DND-41 (cell line): Measurements from ENCODE around the gene NPBWR2.

Experiments used
- ATAC-seq: fragments of 200-7000 bp; cut with Tn5 transposase; 3 replicates; pipeline ENCODE4 v1.9.1; 2021; ENCODE audit warnings: low read depth; ENCODE audit not compliant: insufficient read depth
- DNase-seq: peaks from one replicate; pipeline ENCODE4 v3.0.0-alpha.2; 2020
- H2AFZ ChIP-seq: 2 replicates; pipeline ENCODE4 v1.6.0; 2012; ENCODE audit warnings: low read depth, low read length
- H3K27ac ChIP-seq: 2 replicates; pipeline ENCODE4 v1.5.1; 2012; ENCODE audit warnings: low read length, inconsistent platforms
- H3K27me3 ChIP-seq: fragments of 200-600 bp; sonication (generic); 2 replicates; pipeline ENCODE4 v1.6.0; 2012; ENCODE audit warnings: low read length, mild to moderate bottlenecking, inconsistent platforms; ENCODE audit not compliant: insufficient read depth, poor library complexity
- H3K36me3 ChIP-seq: 2 replicates; pipeline ENCODE4 v1.5.1; 2012; ENCODE audit warnings: low read length, inconsistent platforms; ENCODE audit not compliant: insufficient read depth
- H3K4me1 ChIP-seq: 2 replicates; pipeline ENCODE4 v1.5.1; 2012; ENCODE audit warnings: mild to moderate bottlenecking, low read length; ENCODE audit not compliant: insufficient read depth
- H3K4me2 ChIP-seq: 2 replicates; pipeline ENCODE4 v1.6.0; 2012; ENCODE audit warnings: mild to moderate bottlenecking, moderate library complexity, low read length, inconsistent platforms; ENCODE audit not compliant: insufficient read depth
- H3K4me3 ChIP-seq, 2 experiments: fragments of 200-600 bp in 1 of 2; shearing (Covaris generic) in 1 of 2; 2 replicates each; pipeline ENCODE4 v1.5.1; 2012 to 2016; ENCODE audit warnings: inconsistent platforms in 2 of 2, low read length in 2 of 2, mild to moderate bottlenecking in 2 of 2, low read depth in 1 of 2, moderate library complexity in 1 of 2
- H3K79me2 ChIP-seq: 2 replicates; pipeline ENCODE4 v1.6.0; 2012; ENCODE audit warnings: low read length, inconsistent platforms; ENCODE audit not compliant: insufficient read depth
- H3K9ac ChIP-seq: 2 replicates; pipeline ENCODE4 v1.6.0; 2012; ENCODE audit warnings: low read depth, mild to moderate bottlenecking, inconsistent platforms, low read length, moderate library complexity
- H3K9me3 ChIP-seq: 2 replicates; pipeline ENCODE4 v1.5.1; 2012; ENCODE audit warnings: low read length, moderate library complexity, mild to moderate bottlenecking, inconsistent platforms; ENCODE audit not compliant: insufficient read depth, severe bottlenecking
- H4K20me1 ChIP-seq: 2 replicates; pipeline ENCODE4 v1.6.0; 2012; ENCODE audit warnings: low read length; ENCODE audit not compliant: insufficient read depth
- EZH2 ChIP-seq: IDR thresholded peaks from 3 replicates; pipeline ENCODE4 v1.6.1; 2012; ENCODE audit warnings: borderline replicate concordance, low read depth, mild to moderate bottlenecking, moderate library complexity, low read length, inconsistent platforms; ENCODE audit not compliant: severe bottlenecking
- TF ChIP-seq, protein P1 (sequence below): IDR thresholded peaks from 2 replicates; pipeline ENCODE4 v1.5.1; 2012; ENCODE audit warnings: borderline replicate concordance, low read length, moderate library complexity, mild to moderate bottlenecking; ENCODE audit not compliant: poor library complexity, severe bottlenecking; ENCODE audit errors: extremely low read depth

Gene NPBWR2

DNA sequence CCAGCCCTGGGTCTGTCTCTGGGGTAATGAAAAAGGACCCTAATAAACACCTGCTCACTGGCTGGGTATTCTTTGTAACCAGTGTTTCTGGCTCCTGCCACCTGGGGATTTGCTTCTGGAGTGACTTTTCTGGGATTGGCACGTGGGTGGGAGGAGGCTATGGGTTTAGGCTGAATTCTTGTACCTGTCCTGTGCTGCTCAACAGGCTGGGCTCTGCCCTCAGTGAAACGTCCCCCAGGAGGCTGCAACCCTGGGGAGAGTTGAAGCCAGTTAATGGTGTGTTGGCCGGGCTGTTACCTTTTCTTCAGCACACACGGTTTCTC is 6.8 kb downstream of the NPBWR2 start:
- no peak overlapping the region for H2AFZ ChIP-seq

DNA sequence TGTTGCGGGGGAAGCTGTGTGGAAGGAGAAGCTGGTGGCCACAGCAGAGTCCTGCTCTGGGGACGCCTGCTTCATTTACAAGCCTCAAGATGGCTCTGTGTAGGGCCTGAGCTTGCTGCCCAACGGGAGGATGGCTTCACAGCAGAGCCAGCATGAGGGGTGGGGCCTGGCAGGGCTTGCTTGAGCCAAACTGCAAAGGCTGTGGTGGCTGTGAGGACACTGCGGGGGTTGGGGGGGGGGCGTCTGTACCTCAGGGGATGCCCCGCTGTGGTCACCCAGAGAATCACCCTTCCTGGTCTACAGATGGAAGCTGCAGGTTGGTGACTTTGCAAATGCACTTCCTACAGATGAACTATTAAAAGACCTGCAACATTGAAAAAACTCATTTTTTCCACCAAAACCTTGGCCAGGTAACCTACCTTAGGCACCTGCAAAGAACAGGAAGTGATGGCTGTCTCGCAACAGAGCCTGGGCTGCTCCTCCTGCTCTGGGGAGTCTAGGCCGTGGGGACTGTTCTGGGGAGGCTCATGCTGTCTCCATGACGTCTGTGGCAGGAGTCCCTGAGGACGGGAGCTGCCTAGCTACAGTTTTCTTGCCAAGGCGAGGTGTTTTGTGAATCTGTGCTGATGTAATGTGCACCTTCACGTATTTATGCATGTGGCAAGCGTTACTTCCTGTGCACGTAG is 7.3 kb downstream of the NPBWR2 start:
- Histone ChIP-seq H3K79me2 (no peaks in the 10 kb centered on the region), H3K27ac (no peak overlapping the region), H3K4me2 (no peak overlapping the region), H4K20me1 (peaks cover 13% of the 10 kb centered on the region; the same call in 1 of the 2 replicates), H3K36me3 (no peaks in the 10 kb centered on the region), H3K4me1 (peaks cover 9% of the 10 kb centered on the region), H2AFZ (no peak overlapping the region), H3K9ac (no peak overlapping the region), H3K27me3 (peaks cover 25% of the 10 kb centered on the region), H3K4me3 (no peak overlapping the region), H3K9me3 (no peaks in the 10 kb centered on the region)
- no peak for ATAC-seq
- DNase-seq, result no peak
- no peak for TF ChIP-seq EZH2
- TF ChIP-seq, protein P1, sequence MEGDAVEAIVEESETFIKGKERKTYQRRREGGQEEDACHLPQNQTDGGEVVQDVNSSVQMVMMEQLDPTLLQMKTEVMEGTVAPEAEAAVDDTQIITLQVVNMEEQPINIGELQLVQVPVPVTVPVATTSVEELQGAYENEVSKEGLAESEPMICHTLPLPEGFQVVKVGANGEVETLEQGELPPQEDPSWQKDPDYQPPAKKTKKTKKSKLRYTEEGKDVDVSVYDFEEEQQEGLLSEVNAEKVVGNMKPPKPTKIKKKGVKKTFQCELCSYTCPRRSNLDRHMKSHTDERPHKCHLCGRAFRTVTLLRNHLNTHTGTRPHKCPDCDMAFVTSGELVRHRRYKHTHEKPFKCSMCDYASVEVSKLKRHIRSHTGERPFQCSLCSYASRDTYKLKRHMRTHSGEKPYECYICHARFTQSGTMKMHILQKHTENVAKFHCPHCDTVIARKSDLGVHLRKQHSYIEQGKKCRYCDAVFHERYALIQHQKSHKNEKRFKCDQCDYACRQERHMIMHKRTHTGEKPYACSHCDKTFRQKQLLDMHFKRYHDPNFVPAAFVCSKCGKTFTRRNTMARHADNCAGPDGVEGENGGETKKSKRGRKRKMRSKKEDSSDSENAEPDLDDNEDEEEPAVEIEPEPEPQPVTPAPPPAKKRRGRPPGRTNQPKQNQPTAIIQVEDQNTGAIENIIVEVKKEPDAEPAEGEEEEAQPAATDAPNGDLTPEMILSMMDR, result no peak

More for the DNA sequence above, 6.8 kb downstream of the NPBWR2 start:
- H3K9me3 ChIP-seq, result no peaks in the 10 kb centered on the region
- no peak overlapping the region for H3K27ac ChIP-seq
- no peaks in the 10 kb centered on the region for H3K79me2 ChIP-seq
- TF ChIP-seq, protein P1, result no peak
- TF ChIP-seq EZH2, result no peak
- no peaks in the 10 kb centered on the region for H3K36me3 ChIP-seq
- peaks cover 9% of the 10 kb centered on the region for H3K4me1 ChIP-seq
- no peak overlapping the region for H3K4me3 ChIP-seq
- no peak overlapping the region for H3K9ac ChIP-seq
- no peak overlapping the region for H3K4me2 ChIP-seq
- ATAC-seq (no peak), DNase-seq (no peak)
- peaks cover 25% of the 10 kb centered on the region for H3K27me3 ChIP-seq
- peaks cover 13% of the 10 kb centered on the region; the same call in 1 of the 2 replicates for H4K20me1 ChIP-seq

DNA sequence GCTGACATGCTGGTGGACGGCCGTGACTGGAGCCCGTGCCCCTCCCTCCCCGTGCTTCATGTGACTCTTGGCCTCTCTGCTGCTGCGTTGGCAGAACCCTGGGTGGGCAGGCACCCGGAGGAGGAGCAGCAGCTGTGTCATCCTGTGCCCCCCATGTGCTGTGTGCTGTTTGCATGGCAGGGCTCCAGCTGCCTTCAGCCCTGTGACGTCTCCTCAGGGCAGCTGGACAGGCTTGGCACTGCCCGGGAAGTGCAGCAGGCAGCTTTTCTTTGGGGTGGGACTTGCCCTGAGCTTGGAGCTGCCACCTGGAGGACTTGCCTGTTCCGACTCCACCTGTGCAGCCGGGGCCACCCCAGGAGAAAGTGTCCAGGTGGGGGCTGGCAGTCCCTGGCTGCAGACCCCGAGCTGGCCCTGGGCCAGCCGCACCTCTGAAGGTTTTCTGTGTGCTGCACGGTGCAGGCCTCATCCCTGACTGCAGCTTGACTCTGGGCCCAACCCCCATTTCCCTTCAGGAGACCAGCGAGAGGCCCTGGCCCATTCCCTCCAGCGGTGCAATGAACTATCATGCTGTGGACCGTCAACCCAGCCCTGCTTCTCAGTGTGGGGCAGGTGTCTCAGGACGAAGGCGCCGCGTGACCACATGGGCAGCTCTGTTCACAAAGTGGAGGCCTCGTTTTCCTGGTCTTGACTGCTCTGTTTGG is 8.1 kb downstream of the NPBWR2 start:
- no peaks in the 10 kb centered on the region for H3K9me3 ChIP-seq
- peaks cover 13% of the 10 kb centered on the region; the same call in 1 of the 2 replicates for H4K20me1 ChIP-seq
- peaks cover 25% of the 10 kb centered on the region for H3K27me3 ChIP-seq
- H3K27ac ChIP-seq, result no peak overlapping the region
- peaks cover 9% of the 10 kb centered on the region for H3K4me1 ChIP-seq
- H2AFZ ChIP-seq, result no peak overlapping the region
- no peaks in the 10 kb centered on the region for H3K79me2 ChIP-seq
- DNase-seq (no peak), ATAC-seq (no peak)
- no peak overlapping the region for H3K4me3 ChIP-seq
- H3K9ac ChIP-seq, result no peak overlapping the region
- H3K36me3 ChIP-seq, result no peaks in the 10 kb centered on the region
- TF ChIP-seq, protein P1, result no peak
- TF ChIP-seq EZH2, result no peak
- no peak overlapping the region for H3K4me2 ChIP-seq
